K562 treated with DMSO at 1 percent for 24 hours (cell line): ENCODE measurements around the gene TSPAN11. TPM values are rescaled to one million over a fixed set of nuclear protein-coding genes. Genes with fewer than 3 reads are reported as not detected.

Experiments
- total RNA-seq: library from RNA; unstranded; fragments of 300-600 nt; gene quantifications from 2 replicates; pipeline ENCODE4 v1.2.3, GENCODE V29; 2022; ENCODE audit warnings: low read depth; ENCODE audit not compliant: insufficient read depth

Gene TSPAN11, protein sequence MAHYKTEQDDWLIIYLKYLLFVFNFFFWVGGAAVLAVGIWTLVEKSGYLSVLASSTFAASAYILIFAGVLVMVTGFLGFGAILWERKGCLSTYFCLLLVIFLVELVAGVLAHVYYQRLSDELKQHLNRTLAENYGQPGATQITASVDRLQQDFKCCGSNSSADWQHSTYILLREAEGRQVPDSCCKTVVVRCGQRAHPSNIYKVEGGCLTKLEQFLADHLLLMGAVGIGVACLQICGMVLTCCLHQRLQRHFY
- 0.21 TPM in 1 of 2 replicates, not detected in the other for total RNA-seq

DNA sequence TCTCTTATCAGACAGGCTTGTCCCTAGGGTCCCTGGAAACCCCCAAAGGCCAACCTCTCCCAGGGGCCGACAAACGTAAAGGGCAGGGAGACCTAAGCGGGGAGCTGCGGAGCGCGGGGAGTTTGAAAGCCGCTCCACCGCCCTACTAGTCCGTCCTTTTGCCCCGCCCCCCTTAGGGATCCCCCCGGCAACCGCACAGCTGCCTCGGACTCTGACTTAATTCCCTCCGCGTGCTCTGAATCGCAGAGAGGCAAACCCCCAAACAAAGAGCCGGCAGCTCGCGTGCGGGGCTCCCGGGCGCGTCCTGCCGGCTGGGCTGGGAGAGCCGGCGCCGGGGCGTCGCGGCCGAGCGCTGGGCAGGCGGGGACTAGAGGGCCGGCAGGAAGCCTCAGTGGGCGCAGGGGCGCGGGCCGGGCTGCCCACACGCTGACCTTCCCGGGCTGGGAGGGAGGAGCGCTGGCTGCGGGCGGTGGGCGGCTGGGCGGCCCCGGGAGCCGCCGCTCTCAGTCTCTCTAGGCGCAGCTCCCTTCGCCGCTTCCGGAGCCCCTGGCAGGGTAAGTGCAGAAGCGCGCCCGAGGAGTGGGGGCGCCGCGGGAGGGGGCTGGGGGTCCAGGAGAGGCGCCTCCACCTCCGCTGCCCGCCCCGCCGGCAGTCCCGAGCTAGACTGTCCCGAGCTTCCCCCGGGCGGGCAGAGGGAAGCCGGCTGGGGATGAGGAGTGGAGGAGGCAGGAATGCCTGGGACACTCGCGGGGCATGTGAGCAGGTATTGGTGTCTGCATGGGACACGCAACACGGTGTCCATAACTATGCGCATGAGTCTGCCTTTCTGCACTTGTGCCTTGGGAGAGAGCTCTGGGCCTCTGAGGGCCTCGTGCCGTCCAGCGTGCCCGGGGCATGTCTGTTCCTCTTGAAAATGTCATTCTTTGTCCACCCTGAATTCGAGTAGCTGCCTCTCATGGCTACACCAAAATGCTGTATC is at the start of gene TSPAN11:
Gene TSPAN11 (plus strand): TSS at position 506 of the 979 bp plus-strand sequence. CDS start 27,244 bp downstream, outside the sequence.

Other genes starting within 250 kb of the TSPAN11 start
- gene IPO8, start 230.9 kb upstream of the TSPAN11 start, total RNA-seq = 12.2 and 15.8 TPM in 2 replicates
- 4.8 and 6.6 TPM in 2 replicates for gene CAPRIN2, start 171.8 kb upstream of the TSPAN11 start, total RNA-seq
- gene DDX11, start 147.1 kb downstream of the TSPAN11 start, total RNA-seq = 35.6 and 39.7 TPM in 2 replicates